ENCODE results near the gene NTHL1.
"Not testable (repeated sequence)": the region's sequence is repeated elsewhere in the genome, so short reads cannot be mapped to it uniquely, and the experiment has no call there.

Gene NTHL1

GRCh38 chr16:2042986-2043666 lies 4.5 kb downstream of the NTHL1 start:
- in situ Hi-C loops (cut with HindIII; ENCODE audit: low sequenced_read_pairs), result no loop called here

- in situ Hi-C loops (cut with HindIII; ENCODE audit: low sequenced_read_pairs), result no loop called here
These were observed 5.3 kb downstream of the NTHL1 start for GRCh38 chr16:2042171-2042985.

GRCh38 chr16:2040787-2041522 lies 6.7 kb downstream of the NTHL1 start:
- in situ Hi-C loops (cut with HindIII; ENCODE audit: low sequenced_read_pairs), result no loop called here

GRCh38 chr16:2040041-2040786 lies 7.4 kb downstream of the NTHL1 start:
- in situ Hi-C loops (cut with HindIII; ENCODE audit: low sequenced_read_pairs), result no loop called here

GRCh38 chr16:2039274-2040031 lies 8.2 kb downstream of the NTHL1 start:
- in situ Hi-C loops (cut with HindIII; ENCODE audit: low sequenced_read_pairs), result no loop called here

- in situ Hi-C loops (cut with HindIII; ENCODE audit: low sequenced_read_pairs), result no loop called here
These were observed 9.0 kb downstream of the NTHL1 start for GRCh38 chr16:2038382-2039231.

- in situ Hi-C loops (cut with HindIII; ENCODE audit: low sequenced_read_pairs), result no loop called here
These were observed 9.8 kb downstream of the NTHL1 start for GRCh38 chr16:2037647-2038381.

- in situ Hi-C loops (cut with HindIII; ENCODE audit: low sequenced_read_pairs), result no loop called here
These were observed 10.5 kb downstream of the NTHL1 start for GRCh38 chr16:2037115-2037514.

- in situ Hi-C loops (cut with HindIII; ENCODE audit: low sequenced_read_pairs), result no loop called here
These were observed 11.3 kb downstream of the NTHL1 start for GRCh38 chr16:2036200-2036966.

- in situ Hi-C loops (cut with HindIII; ENCODE audit: low sequenced_read_pairs), result no loop called here
These were observed 12.0 kb downstream of the NTHL1 start for GRCh38 chr16:2035431-2036199.

GRCh38 chr16:2034696-2035430 lies 12.8 kb downstream of the NTHL1 start:
- in situ Hi-C loops (cut with HindIII; ENCODE audit: low sequenced_read_pairs), result no loop called here

- in situ Hi-C loops (cut with HindIII; ENCODE audit: low sequenced_read_pairs), result not testable (repeated sequence)
These were observed 13.5 kb downstream of the NTHL1 start for GRCh38 chr16:2033909-2034695.

- in situ Hi-C loops (cut with HindIII; ENCODE audit: low sequenced_read_pairs), result no loop called here
These were observed 14.4 kb downstream of the NTHL1 start for GRCh38 chr16:2033057-2033908.

- in situ Hi-C loops (cut with HindIII; ENCODE audit: low sequenced_read_pairs), result no loop called here
These were observed 15.2 kb downstream of the NTHL1 start for GRCh38 chr16:2032285-2033056.
